Right forelimb (tissue), 1 donor: ENCODE data around the gene RIN3.

Experiments used
- DNase-seq: peaks from one replicate; pipeline ENCODE4 v3.0.0-alpha.2; 2018

RIN3 gene

DNA sequence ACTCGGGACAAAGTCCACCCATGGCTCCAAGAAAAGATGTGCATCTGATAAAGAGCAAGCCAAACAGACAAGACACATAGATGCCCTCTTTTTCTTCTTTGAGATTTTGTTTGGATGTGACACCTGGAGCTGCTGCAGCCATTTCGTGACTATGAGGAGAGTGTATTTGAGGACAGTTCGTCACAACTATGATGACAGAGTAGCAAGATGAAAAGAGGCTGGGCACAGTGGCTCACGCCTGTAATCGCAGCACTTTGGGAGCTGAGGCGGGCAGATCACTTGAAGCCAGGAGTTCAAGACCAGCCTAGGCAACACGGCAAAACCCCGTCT is 213.3 kb downstream of the RIN3 start:
- DNase-seq = no peak

DNA sequence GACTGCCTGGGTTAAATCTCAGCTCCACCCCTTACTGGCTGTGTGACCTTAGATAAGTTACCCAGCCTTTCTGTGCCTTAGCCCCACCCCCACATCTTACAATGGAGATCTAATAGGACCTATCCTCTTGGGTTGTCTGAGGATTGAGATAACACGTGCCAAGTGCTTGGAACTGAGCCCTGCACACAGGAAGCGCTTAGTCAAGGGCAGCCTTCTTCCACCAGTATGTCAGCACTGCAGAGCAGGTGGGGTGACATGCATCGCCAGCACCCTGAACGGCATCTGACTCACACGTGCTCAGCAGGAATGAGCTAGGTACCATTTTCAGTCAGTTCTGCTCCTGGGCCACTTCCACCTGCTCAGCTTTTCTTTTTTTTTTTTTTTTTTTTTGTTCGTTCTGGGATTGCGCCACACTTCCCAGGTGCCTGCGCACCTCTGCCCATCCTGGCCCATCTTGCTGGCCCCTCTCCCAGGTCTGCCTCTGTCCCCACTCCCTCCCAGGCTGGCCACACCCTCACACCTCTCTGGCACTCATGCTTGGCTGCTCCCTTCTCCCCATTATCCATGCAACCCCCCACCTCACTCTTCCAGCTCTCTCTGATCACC is 215.3 kb downstream of the RIN3 start:
- DNase-seq = no peak

DNA sequence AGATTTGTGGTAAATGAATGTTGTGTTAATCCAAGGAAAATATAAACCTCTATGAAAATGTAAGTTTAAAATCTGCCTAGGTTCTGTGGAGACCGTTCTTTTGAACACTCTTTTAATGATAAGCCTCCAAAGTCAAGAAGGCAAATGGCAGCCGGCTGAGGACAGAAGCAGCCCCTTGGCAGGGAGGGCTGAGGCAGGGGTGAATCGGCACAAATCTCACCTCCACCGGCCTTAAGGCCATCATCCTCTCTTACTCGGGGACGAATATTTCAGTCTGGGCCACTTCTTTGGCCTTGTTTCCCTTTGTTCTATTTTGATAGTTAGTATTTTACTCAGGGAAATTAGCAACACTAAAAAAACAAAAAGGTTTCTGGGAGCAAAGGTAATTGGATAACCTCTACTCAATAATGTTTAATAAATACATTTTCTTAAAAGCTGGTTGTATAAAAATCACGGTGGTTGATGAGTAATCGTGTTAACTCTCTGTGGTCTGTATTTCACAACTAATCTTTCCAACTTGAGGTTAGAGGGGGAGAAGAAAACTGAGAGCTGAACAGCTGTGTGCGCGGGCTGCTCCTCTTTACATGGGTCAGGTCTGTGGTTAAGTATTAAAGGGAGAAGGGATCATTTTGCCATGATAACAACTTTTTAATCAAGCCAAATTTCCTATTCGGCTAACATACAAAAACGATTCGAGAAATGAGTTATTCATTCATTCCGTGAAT is 216.2 kb downstream of the RIN3 start:
- DNase-seq = no peak

DNA sequence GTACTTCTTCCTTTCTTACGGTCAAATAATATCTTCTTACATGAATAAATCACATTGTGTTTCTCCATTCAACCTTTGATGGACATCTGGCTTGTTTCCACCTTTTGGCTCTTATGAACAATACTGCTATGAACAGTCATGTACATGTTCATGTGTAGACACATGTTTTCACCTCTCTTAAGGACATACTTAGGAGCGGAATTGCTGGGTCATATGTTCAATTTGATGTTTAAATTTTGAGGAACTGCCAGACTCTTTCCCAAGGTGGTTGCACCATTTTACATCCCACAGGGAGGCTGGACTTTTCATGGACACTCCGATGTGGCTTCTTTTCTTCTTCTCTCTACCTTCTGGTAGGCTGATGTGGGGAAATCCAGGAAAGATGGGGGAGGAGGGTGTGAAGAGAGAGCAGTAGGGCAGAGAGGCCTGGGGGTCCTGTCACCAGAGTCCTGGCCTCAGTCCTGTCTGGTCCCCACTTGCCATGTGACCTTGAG is 218.1 kb downstream of the RIN3 start:
- no peak for DNase-seq

DNA sequence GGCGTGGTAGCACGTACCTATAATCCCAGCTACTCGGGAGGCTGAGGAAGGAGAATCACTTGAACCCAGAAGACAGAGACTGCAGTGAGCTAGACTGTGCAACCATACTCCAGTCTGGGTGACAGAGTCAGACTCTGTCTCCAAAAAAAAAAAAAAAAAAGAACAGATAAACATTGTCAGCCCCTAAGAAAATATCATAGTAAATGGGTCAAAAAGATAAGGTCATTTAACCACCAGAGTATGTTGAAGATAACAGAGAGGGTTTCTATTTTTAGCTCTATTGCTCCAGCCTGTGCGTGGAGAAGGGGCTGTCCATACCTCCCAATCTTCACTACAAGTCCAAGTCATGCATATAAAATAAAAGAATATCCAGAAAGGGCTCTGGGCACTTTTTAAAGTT is 219.4 kb downstream of the RIN3 start:
- DNase-seq = no peak

DNA sequence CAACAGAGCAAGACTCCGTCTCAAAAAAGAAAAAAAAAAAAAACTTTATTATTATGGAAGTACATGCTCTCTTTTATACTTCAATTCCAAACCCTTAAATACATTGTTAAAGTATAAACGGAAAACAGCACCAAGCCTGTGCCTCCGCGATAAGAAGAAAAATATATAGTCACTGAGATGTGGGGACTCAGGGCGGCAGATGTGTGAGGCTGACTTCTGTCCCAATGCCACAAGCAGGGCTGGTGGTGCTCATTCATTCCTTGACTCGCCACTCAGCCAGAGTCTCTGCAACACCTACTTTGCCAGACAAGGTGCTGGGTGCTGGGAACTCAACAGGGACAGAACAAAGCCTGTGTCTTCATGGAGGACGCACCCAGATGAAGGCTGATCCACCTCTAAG is 221.0 kb downstream of the RIN3 start:
- DNase-seq = no peak

DNA sequence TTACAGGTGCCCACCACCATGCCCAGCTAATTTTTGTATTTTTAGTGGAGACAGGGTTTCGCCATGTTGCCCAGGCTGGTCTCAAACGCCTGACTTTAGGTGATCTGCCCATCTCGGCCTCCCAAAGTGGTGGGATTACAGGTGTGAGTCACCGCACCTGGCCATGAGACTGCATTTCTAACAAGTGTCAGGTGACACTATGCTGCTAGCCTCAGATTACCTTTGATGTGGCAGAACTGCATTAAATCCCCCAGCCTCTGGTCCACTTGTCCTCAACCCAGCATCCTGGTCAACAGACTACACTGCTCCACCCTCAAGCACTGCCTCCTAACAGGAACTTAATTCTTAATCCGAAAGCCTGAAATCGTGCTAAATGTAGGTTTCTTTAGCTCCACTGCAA is 221.8 kb downstream of the RIN3 start:
- DNase-seq = no peak

DNA sequence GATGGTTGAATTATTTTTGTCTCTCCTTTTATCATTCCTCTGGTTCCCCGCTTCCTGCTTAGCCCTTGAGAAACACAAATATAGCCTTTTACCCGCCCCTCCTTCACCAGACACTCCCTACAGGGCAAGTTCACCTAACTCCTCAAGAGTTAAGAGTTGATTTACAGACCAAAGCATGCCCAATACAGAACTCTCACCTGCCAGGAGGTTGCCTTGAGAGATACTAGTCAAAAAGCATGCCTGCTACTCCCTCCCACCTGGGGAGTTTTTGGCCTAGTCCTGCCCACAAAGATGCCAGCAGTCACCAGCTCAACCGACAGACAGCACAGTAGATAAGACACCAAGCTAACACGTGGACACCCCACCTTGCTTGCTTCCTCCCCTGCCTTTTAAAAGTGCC is 223.6 kb downstream of the RIN3 start:
- no peak for DNase-seq

DNA sequence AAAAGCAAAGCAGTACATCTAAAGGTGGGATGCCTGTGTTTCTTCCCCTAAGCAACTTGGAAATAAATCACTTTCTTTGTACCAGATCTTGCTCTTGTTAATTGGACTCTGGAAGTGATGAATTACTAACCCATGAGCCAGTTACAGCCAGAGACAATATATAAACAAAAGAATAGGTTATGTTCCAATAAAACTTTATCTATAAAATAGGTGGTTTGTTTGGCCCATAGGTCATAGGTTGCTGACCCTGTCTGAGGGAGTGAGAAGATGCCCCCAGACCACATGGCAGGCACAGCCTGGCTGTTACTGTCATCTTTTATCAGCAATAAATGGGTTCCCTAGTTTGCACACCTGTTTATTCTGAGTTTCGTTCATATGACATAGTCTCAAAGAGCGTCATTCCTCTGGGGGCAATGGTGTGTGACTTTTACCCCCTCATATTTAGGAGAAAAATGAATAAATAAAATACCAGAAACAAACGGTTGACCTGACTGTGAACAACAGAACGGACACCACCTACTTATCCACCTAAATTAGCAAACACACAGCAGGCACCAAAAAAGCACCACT is 224.1 kb downstream of the RIN3 start:
- no peak for DNase-seq
